Ascending aorta (tissue), 2 donors: ENCODE measurements around the gene LYPD4. TPM values are rescaled to one million over a fixed set of nuclear protein-coding genes. Genes with fewer than 3 reads are reported as not detected.

Experiments
- DNase-seq, 2 donors: peaks; one replicate each; pipeline ENCODE4 v3.0.0-alpha.2; 2019; ENCODE audit warnings: low spot score in 2 of 2
- H3K27ac ChIP-seq, 2 donors: fragments of 200-600 bp; sonication (generic); one replicate each; pipeline ENCODE4 v1.5.1; 2016 to 2017; ENCODE audit warnings: mild to moderate bottlenecking in 1 of 2
- H3K27me3 ChIP-seq: fragments of 200-600 bp; sonication (generic); one replicate; pipeline ENCODE4 v1.5.1; 2017
- H3K36me3 ChIP-seq, 2 donors: fragments of 200-600 bp; sonication (generic); one replicate each; pipeline ENCODE4 v1.5.1; 2016
- H3K4me1 ChIP-seq, 2 donors: fragments of 200-600 bp; sonication (generic); one replicate each; pipeline ENCODE4 v1.5.1; 2016 to 2017; ENCODE audit warnings: mild to moderate bottlenecking in 1 of 2
- H3K4me3 ChIP-seq, 2 donors: fragments of 200-600 bp; sonication (generic); one replicate each; pipeline ENCODE4 v1.5.1; 2016 to 2017; ENCODE audit warnings: mild to moderate bottlenecking in 1 of 2
- H3K9me3 ChIP-seq, 2 donors: fragments of 200-600 bp; sonication (generic); one replicate each; pipeline ENCODE4 v1.5.1; 2016
- CTCF ChIP-seq, 3 experiments: fragments of 200-600 bp in 2 of 3; fragments of 450-650 bp in 1 of 3; sonication (generic) in 2 of 3; IDR thresholded peaks; one replicate each; pipeline ENCODE4 v1.5.1; 2016 to 2019; ENCODE audit warnings: antibody characterized with exemption in 3 of 3, mild to moderate bottlenecking in 1 of 3, moderate library complexity in 1 of 3
- intact Hi-C: fragments of 100-400 bp; cut with DNase I; formaldehyde crosslinking; loops from one replicate; pipeline ENCODE4 v1.15.1; 2023
- total RNA-seq: library from RNA; depleted of rRNA; stranded (reverse); fragments of >200 nt; gene quantifications from one replicate; pipeline ENCODE4 v1.1.0, GENCODE V29; 2016

LYPD4 gene
- total RNA-seq, 1 donor from 2014 or later = not detected

- H3K27me3 ChIP-seq = no peaks in the 10 kb centered on the region
- DNase-seq = no peak
- no peaks in the 10 kb centered on the region for H3K9me3 ChIP-seq
- H3K4me3 ChIP-seq = no peak overlapping the region
- intact Hi-C loops = no loop called here
- TF ChIP-seq CTCF (IDR thresholded peaks at IDR 0.05) = no peak
- H3K27ac ChIP-seq = no peak overlapping the region
- H3K4me1 ChIP-seq = no peaks in the 10 kb centered on the region
- peaks cover 59 to 60% of the 10 kb centered on the region in 2 donors for H3K36me3 ChIP-seq
Measured at GRCh38 chr19:41870401-41870873, 26.0 kb upstream of the LYPD4 start.

- Histone ChIP-seq H3K27ac (no peak overlapping the region), H3K27me3 (no peaks in the 10 kb centered on the region), H3K4me3 (no peak overlapping the region)
Measured at GRCh38 chr19:41869374-41869955, 25.0 kb upstream of the LYPD4 start.

GRCh38 chr19:41868989-41869300 lies 24.5 kb upstream of the LYPD4 start:
- Histone ChIP-seq H3K4me1 (peaks cover 0 to 2% of the 10 kb centered on the region in 2 donors), H3K9me3 (no peaks in the 10 kb centered on the region), H3K36me3 (peaks cover 74 to 75% of the 10 kb centered on the region in 2 donors), H3K4me3 (no peak overlapping the region), H3K27me3 (no peaks in the 10 kb centered on the region), H3K27ac (no peak overlapping the region)
- intact Hi-C loops = no loop called here
- no peak for TF ChIP-seq CTCF (IDR thresholded peaks at IDR 0.05)
- DNase-seq = no peak

More at GRCh38 chr19:41869374-41869955, 25.0 kb upstream of the LYPD4 start:
- H3K4me1 ChIP-seq = peaks cover 0 to 2% of the 10 kb centered on the region in 2 donors
- no peak for TF ChIP-seq CTCF (IDR thresholded peaks at IDR 0.05)
- intact Hi-C loops = no loop called here
- H3K9me3 ChIP-seq = no peaks in the 10 kb centered on the region
- peaks cover 68 to 70% of the 10 kb centered on the region in 2 donors for H3K36me3 ChIP-seq
- no peak for DNase-seq

- Histone ChIP-seq H3K9me3 (no peaks in the 10 kb centered on the region), H3K27me3 (no peaks in the 10 kb centered on the region), H3K36me3 (peaks cover 78 to 79% of the 10 kb centered on the region in 2 donors), H3K4me1 (peaks cover 0 to 2% of the 10 kb centered on the region in 2 donors), H3K27ac (no peak overlapping the region), H3K4me3 (no peak overlapping the region)
- TF ChIP-seq CTCF (IDR thresholded peaks at IDR 0.05) = no peak
- intact Hi-C loops = no loop called here
- no peak for DNase-seq
Measured at GRCh38 chr19:41868120-41868988, 23.9 kb upstream of the LYPD4 start.

GRCh38 chr19:41866284-41866683 lies 21.8 kb upstream of the LYPD4 start:
- no peak for DNase-seq
- Histone ChIP-seq H3K36me3 (peaks cover 88 to 90% of the 10 kb centered on the region in 2 donors), H3K4me3 (no peak overlapping the region), H3K27me3 (no peaks in the 10 kb centered on the region), H3K27ac (no peak overlapping the region), H3K4me1 (peaks cover 17 to 18% of the 10 kb centered on the region in 2 donors), H3K9me3 (no peaks in the 10 kb centered on the region)
- TF ChIP-seq CTCF (IDR thresholded peaks at IDR 0.05) = no peak
- intact Hi-C loops = no loop called here
